ENCODE measurements around the gene ZNF862. TPM values are rescaled to one million over a fixed set of nuclear protein-coding genes. Genes with fewer than 3 reads are reported as not detected.
A peak's percentile ranks its signal among the peaks of the same experiment; 100 is the strongest.

Gene ZNF862
- total RNA-seq, 1 donor from 2014 or later, result 22.6 TPM

- Mint-ChIP-seq H3K36me3 (ENCODE audit: low read depth, unreplicated experiment) (peaks cover 8% of the 10 kb centered on the region), H3K27ac (ENCODE audit: unreplicated experiment) (no peak overlapping the region), H3K4me1 (ENCODE audit: unreplicated experiment) (peaks cover 3% of the 10 kb centered on the region), H3K27me3 (ENCODE audit: unreplicated experiment) (peaks cover 24% of the 10 kb centered on the region), H3K9me3 (ENCODE audit: unreplicated experiment) (no peaks in the 10 kb centered on the region), H3K4me3 (ENCODE audit: unreplicated experiment) (no peak overlapping the region)
- no peak for DNase-seq (ENCODE audit: low spot score)
- TF ChIP-seq CTCF (IDR thresholded peaks at IDR 0.05; ENCODE audit: unreplicated experiment), result no peak
Observed at GRCh38 chr7:149830997-149831740, 7.0 kb upstream of the ZNF862 start.

- H3K36me3 Mint-ChIP-seq (ENCODE audit: low read depth, unreplicated experiment), result peaks cover 8% of the 10 kb centered on the region
- H3K9me3 Mint-ChIP-seq (ENCODE audit: unreplicated experiment), result no peaks in the 10 kb centered on the region
- peak overlapping the region; percentile 28 for H3K4me3 Mint-ChIP-seq (ENCODE audit: unreplicated experiment)
- TF ChIP-seq CTCF (IDR thresholded peaks at IDR 0.05; ENCODE audit: unreplicated experiment), result no peak
- no peak for DNase-seq (ENCODE audit: low spot score)
- peak overlapping the region; percentile 64 for H3K27ac Mint-ChIP-seq (ENCODE audit: unreplicated experiment)
- H3K4me1 Mint-ChIP-seq (ENCODE audit: unreplicated experiment), result peaks cover 3% of the 10 kb centered on the region
- H3K27me3 Mint-ChIP-seq (ENCODE audit: unreplicated experiment), result peaks cover 26% of the 10 kb centered on the region
Observed at GRCh38 chr7:149831741-149832219, 6.4 kb upstream of the ZNF862 start.

- DNase-seq (ENCODE audit: low spot score), result no peak
Observed at GRCh38 chr7:149832332-149833041, 5.7 kb upstream of the ZNF862 start.

GRCh38 chr7:149833495-149834130 is 4.6 kb upstream of the ZNF862 start:
- peaks cover 10% of the 10 kb centered on the region for H3K4me1 Mint-ChIP-seq (ENCODE audit: unreplicated experiment)
- H3K27ac Mint-ChIP-seq (ENCODE audit: unreplicated experiment), result no peak overlapping the region
- H3K36me3 Mint-ChIP-seq (ENCODE audit: low read depth, unreplicated experiment), result peaks cover 8% of the 10 kb centered on the region
- H3K9me3 Mint-ChIP-seq (ENCODE audit: unreplicated experiment), result no peaks in the 10 kb centered on the region
- no peak for DNase-seq (ENCODE audit: low spot score)
- H3K4me3 Mint-ChIP-seq (ENCODE audit: unreplicated experiment), result no peak overlapping the region
- no peak for TF ChIP-seq CTCF (IDR thresholded peaks at IDR 0.05; ENCODE audit: unreplicated experiment)
- H3K27me3 Mint-ChIP-seq (ENCODE audit: unreplicated experiment), result peaks cover 18% of the 10 kb centered on the region

More at GRCh38 chr7:149832332-149833041, 5.7 kb upstream of the ZNF862 start:
- Mint-ChIP-seq H3K27me3 (ENCODE audit: unreplicated experiment) (peaks cover 26% of the 10 kb centered on the region), H3K9me3 (ENCODE audit: unreplicated experiment) (no peaks in the 10 kb centered on the region), H3K36me3 (ENCODE audit: low read depth, unreplicated experiment) (peaks cover 8% of the 10 kb centered on the region), H3K4me1 (ENCODE audit: unreplicated experiment) (peaks cover 3% of the 10 kb centered on the region), H3K27ac (ENCODE audit: unreplicated experiment) (no peak overlapping the region), H3K4me3 (ENCODE audit: unreplicated experiment) (no peak overlapping the region)
- no peak for TF ChIP-seq CTCF (IDR thresholded peaks at IDR 0.05; ENCODE audit: unreplicated experiment)
